ENCODE data around the gene STXBP1.

GRCh38 chr9:127566351-127567001, 45.6 kb upstream of the STXBP1 start:
- TF ChIP-seq, protein P1, sequence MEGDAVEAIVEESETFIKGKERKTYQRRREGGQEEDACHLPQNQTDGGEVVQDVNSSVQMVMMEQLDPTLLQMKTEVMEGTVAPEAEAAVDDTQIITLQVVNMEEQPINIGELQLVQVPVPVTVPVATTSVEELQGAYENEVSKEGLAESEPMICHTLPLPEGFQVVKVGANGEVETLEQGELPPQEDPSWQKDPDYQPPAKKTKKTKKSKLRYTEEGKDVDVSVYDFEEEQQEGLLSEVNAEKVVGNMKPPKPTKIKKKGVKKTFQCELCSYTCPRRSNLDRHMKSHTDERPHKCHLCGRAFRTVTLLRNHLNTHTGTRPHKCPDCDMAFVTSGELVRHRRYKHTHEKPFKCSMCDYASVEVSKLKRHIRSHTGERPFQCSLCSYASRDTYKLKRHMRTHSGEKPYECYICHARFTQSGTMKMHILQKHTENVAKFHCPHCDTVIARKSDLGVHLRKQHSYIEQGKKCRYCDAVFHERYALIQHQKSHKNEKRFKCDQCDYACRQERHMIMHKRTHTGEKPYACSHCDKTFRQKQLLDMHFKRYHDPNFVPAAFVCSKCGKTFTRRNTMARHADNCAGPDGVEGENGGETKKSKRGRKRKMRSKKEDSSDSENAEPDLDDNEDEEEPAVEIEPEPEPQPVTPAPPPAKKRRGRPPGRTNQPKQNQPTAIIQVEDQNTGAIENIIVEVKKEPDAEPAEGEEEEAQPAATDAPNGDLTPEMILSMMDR (IDR thresholded peaks at IDR 0.05): no peak
- TF ChIP-seq EZH2 (IDR thresholded peaks at IDR 0.05) (no peak), EZH2phosphoT487 (IDR thresholded peaks at IDR 0.05) (no peak)

All from neural progenitor cell (in vitro differentiated cells).